GM19025 (cell line): ENCODE results near the gene LRRC66.

Source experiments
- ATAC-seq: cut with Tn5 transposase; IDR thresholded peaks from one replicate; pipeline ENCODE4 v1.9.1; 2021; ENCODE audit warnings: mild to moderate bottlenecking, low read depth, moderate library complexity; ENCODE audit not compliant: unreplicated experiment

Gene LRRC66, protein sequence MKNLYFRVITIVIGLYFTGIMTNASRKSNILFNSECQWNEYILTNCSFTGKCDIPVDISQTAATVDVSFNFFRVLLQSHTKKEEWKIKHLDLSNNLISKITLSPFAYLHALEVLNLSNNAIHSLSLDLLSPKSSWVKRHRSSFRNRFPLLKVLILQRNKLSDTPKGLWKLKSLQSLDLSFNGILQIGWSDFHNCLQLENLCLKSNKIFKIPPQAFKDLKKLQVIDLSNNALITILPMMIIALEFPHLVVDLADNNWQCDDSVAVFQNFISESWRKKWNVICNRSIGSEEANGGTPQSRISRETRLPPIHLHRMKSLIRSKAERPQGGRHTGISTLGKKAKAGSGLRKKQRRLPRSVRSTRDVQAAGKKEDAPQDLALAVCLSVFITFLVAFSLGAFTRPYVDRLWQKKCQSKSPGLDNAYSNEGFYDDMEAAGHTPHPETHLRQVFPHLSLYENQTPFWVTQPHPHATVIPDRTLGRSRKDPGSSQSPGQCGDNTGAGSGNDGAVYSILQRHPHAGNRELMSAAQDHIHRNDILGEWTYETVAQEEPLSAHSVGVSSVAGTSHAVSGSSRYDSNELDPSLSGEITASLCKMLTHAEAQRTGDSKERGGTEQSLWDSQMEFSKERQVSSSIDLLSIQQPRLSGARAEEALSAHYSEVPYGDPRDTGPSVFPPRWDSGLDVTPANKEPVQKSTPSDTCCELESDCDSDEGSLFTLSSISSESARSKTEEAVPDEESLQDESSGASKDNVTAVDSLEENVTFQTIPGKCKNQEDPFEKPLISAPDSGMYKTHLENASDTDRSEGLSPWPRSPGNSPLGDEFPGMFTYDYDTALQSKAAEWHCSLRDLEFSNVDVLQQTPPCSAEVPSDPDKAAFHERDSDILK

DNA sequence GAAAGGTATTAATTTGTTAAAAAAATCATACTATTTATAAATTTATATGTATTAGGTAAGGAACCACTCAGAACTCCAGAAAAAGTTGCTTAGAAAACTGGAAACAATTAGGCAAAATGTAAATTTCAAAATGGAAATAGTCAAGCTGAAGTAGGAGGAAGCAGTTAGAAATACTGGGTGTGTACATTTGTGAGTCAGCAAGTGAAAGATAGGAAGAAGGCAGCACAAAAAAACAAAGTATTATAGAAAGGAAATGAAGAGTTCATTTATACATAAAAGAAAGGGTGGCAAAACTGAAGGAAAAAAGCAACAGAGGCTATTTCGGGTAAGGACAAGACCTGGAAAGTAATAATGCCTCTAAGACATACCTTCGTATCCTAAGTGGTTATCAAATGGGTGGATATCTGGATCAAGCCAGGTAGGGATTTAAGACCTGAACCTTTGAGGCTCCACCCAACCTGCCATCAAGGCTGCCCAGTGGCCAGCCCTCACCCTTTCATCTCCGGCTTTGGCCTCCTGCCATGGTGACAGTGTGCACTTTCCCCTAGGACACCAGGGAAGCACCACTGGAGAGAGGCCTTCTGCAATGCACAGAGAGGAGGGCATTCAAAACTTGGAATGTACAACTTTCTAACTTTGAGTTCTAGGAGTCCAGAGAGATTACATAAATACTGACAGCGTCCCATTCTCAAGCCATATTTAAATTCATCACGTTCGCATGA, at the start of gene LRRC66:
Gene LRRC66 (minus strand): TSS at position 428 of the 722 bp plus-strand sequence. CDS start 2,750 bp downstream, outside the sequence.
- ATAC-seq: no peak

DNA sequence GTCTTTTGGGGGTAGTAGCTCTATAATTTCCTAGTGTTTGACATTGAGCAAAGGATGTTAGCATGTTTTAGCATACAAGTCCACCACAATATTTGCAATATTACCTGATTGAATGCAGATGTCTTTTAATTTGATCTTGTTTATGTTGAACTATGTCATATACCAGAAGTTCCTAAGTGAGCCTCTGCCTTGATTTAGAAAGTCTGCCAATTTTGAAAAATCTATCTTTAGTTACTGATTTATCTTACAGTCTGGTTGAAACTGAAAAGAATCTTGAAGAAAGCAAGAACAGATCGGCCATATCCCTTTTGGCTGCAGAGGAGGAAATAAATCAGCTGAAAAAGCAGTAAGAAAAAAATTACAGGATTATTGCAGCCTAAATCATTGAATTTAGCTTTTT, 49.4 kb upstream of the LRRC66 start:
- ATAC-seq: no peak

DNA sequence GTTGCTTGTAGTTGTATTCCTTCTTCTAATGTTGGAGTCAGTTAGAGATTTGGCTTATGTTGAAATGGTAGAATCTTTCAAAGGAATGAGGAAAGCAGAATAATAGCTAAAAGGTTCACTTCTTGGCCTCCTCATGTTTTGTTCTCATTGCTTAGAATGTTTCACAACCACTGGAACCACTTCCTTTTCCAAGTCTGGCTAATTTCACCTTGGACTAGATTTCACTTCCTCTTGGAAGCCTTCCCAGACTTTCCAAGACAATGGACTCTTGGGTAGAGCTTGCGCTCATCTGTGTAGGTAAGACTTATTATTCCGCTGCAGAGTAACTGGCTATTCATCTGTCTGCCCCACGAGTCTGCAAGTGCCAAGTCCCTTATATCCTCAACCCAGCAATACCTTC, 39.2 kb upstream of the LRRC66 start:
- no peak for ATAC-seq

DNA sequence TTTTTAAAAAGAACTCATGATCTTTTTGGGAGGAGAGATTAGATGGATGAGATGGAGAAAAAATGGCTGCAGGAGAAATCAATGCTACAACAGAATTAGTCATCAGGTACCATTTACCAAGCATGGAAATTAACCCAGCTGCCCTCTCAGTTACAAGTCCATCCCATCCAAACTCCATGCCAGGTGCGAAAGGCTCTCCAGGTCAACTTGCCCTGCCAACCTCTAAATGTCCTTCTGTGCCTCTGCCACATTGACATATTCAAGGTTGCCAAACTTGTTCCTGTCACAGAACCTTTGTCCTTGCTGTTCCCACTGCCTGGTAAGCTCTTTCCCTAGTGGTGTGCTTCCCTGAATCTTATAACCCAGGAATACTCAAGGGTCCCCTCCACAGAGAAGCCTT, 38.1 kb upstream of the LRRC66 start:
- ATAC-seq: no peak

DNA sequence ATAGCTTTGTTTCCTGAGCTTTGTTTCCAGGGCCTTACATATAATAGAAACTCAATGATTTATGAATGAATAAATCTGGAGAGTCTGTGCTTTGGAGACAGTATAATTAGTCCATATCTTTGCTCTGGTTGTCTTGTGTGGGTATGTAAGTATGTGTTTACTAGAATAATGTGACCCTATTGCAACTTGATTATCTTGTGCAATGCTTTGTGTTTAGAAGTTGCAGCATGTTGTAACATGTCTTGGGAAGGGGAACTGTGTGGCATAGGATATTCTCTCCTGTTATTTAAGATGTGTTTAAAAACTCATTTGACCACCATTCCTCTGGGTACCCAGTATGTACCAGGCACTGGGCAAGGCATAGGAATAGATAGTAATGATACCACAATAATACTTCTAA, 37.0 kb upstream of the LRRC66 start:
- no peak for ATAC-seq

DNA sequence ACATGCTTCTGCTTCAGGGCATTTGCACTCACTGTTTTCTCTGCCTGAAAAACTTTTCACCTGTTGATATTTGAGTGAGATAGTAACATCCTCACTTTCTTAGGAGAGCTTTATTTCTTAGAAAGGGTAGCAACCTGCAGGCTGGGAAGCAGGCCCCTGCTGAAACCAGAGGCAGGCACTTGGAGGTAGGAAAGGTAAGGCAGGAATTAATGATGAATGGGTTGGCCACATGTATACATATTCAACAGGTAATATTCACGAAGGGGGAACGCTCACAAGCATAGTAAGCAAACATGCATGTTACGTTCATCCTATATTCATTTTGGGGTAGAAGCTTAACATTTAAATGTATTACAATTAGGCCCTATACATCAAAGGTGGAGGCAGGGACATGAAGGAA, 34.1 kb upstream of the LRRC66 start:
- ATAC-seq: no peak

DNA sequence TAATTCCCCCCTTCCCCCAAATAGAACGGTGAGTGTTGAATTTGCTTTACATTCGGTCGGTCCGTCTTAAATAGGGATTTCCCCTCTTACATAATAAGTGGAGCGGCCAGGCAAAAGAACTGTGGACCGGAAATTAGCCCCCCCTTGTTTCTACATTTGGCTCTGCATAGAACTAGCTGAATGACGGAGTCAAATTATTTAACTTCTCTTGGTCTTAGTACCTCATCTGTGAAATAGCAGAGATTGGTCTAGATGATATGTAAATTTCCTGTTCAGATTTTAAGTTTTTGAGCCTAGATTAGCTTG, 32.3 kb upstream of the LRRC66 start:
- peak; percentile 42 for ATAC-seq

DNA sequence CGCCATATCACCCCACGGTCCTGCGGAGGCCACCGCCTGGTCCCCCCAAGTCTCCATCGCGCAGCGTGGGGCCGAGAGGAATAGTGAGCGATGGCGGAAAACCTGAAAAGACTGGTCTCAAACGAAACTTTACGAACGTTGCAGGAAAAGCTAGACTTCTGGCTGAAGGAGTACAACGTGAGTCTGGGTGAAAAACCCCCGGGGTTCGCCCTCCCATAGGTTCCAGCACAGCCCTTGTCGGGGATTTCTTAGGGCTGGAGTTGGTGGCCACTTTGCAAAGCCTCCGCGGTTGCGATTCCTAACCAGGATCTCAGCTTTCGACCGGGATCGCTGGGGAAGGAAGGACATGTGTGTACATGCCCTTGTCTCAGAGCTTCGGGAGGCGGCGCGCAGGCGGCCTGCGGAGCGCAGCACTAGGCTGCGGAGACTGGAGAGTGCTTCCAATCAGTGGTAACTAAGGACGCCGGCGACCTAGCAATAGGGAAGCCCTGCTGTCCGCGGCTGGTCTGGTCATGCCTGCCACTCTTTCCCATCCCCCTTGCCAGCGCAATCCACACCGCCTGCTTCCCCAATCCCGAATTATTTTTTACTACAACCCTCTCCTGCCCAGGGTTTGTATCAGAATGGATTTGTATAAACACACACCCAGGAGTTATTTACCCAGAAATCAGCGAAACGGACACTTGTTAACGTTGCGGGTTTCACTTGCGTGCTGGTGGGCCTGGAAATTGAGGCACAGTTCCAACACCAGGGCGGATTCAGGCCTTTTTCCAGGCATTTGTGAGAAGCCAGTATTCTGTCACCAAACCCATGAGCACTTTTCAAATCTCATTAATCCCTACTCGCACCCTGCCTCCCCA, 31.7 kb upstream of the LRRC66 start:
- ATAC-seq: peak; percentile 40

DNA sequence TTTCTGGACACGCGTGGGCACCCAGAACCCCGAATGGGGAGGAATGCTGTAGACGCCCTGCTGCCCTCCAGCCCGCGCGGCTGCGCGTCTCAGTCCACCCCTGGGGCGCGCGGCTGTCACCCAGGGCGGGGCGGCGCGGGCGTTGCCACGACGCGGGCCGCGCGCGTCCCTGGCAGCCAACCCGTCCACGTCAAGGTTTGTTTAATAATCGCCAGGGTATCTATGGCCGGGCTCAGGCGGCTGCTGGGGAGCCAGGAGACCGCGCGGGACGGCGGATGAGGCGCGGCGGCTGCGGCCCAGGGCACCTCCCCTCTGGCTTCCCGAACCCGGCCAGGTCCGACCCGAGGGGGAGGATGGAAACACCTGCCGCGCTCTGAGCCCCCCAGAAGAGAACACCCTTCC, 31.1 kb upstream of the LRRC66 start, which contains the start of gene SPATA18:
Gene SPATA18 (plus strand): TSS at position 92 of the 402 bp plus-strand sequence. CDS start 401 bp downstream, outside the sequence.
- peak; percentile 38 for ATAC-seq

DNA sequence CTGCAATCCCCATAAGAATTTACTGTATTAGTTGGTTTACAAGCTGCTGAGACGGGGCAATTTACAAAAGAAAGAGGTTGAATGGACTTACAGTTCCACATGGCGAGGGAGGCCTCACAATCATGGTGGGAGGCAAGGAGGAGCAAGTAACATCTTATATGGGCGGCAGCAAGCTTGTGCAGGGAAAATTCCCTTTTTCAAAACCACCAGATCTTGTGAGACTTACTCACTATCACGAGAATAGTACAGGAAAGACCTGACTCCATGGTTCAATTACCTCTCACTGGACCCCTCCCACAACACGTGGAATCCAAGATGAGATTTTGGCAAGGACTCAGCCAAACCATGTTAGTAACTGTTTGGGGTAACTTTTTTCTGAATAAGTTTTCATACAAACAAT, 29.1 kb upstream of the LRRC66 start:
- ATAC-seq: no peak

DNA sequence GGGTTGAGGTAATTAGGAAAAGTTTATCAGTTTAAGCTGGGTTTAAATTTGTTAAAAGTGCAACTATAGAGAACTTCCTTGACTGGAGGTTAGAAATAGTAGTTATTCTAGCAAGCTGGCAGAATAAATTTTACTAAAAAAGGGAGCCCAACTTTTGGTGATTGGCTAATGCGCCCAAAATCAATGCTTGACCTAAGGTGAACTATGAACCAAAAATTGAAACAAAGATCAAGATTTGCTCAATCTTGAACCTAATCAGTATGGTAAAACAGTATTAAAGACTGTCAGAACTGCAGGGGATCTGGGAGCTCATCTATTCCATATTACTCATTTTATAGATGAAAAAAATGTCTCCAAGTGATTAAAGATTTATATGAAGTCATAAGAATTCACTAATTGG, 24.9 kb upstream of the LRRC66 start:
- ATAC-seq: no peak

DNA sequence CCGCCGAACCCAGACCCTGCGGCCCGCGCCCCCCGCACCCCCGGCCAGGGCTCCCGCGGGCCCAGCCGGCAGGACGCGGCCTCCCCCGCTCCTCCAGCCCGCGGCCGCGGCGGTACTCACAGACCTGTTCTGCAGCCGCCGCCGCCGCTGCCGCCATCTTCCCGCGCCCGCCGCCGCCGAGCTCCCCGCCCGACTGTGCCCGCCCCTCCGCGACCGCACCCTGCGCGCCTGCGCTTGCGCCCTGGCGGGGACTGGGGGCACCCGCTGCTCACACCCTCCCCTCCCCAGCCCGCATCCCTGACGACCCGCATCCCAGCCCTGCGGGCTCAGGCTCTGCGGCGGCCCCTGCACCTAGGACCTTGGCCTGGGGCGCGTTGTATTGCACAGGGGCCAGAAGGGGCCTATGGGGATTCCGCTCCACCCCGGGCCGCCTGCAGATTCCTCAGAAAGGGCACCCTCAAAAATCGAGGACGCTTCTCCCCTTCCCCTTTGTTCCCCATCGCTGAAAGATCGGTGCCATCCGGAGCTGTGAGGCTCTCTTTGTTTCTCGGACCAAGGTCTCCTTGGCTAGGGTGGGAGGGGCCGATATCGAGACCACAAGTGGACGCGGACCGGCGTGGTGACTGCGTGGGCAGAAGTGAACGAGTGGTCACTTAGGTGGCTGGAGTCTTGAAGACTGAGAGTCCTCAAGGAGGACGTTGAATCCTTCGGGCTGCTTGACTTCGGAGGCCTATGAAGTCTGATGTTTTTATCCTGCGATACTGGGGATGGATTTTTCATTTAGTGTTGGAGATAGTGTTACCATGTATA, 18.1 kb upstream of the LRRC66 start, which contains the start of gene SGCB:
Gene SGCB (minus strand): TSS at position 197 of the 810 bp plus-strand sequence. CDS start 40 bp downstream, at position 157.
- peak; percentile 90 for ATAC-seq

DNA sequence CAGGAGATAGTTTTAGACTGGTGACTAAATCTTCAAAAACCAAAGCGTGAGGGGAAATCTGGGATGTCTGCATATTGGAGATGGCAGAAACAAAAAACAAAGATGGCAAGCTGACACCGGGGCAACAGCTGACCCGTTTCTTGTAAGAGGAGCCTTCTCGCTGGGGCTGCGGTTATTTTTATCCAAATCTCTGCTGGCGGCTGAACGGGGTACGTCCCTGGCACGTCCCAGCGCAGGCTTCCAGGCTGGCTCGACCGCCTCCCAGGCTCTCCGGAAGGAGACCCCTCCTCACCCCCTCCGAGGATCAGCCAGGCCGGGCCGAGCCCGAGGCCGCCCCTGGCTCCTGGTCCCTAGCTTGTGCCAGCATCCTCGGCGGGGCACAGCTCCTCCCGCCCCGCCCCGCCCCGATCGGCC, 17.5 kb upstream of the LRRC66 start:
- ATAC-seq: peak; percentile 68

DNA sequence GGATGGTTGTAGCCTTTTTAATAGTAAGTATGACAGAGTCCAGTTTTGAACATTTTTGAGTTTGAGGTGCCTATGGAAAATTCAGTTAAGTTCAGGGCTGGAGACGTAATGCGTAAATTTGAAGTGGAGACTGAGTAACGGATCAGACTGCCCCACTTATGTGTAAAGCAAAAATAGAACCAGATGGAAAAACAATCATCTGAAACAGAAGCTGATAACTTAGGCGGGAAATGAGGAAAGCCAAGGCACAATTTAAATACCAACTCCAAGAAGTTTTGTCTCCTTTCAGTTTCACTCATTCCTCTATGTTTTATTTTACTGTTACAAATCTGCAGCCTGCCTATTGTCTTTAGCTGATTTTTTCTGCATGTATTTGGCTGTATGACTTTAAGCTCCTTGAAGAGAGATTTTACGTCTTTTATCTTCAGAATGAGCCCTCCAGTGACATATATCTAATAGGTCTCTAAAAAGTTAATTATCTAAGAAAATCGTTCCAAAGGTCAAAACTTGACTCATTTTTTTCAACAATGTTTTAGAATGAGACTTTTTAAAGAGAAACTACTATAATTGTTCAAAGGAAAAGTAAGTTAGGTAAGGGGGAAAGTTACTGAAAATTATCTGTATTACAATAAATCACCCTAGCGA, 16.8 kb upstream of the LRRC66 start:
- no peak for ATAC-seq

DNA sequence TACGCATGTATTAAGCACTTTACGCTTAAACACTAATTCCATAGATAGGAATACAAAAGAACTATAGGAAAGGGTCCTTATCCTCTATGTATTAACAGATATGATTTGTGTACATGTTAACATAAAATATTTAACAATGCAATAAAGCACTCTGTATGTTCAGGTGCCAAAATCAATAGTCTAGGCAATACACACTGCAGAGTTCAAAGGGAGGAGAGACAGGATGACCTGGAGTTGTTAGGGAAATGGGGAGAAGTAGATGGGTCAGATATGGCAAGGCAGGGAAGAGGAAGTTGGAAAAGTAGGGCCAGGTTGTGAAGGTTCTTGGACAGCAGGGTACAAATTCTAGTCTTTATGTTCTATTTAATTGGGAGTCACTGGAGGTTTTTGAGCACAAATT, 15.0 kb upstream of the LRRC66 start:
- no peak for ATAC-seq

DNA sequence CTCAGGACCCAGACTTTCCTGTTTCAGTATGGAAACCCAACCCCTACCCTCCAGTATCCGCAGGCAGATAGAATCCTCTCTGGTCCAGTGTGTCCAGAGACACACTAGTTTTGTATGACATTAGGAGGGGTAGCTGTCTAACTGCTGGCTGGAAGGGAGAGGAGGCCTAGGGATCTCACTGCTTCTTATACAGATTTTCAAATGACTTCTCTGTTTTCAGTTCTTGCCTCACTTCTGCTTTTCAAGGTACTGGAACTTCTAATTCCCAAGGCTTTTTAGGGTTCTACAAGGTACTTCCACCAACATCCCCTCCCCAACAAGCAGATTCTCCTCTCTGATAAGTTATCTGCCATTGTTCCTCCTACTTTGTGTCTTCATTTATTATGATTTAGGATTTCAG, 11.8 kb upstream of the LRRC66 start:
- ATAC-seq: no peak

DNA sequence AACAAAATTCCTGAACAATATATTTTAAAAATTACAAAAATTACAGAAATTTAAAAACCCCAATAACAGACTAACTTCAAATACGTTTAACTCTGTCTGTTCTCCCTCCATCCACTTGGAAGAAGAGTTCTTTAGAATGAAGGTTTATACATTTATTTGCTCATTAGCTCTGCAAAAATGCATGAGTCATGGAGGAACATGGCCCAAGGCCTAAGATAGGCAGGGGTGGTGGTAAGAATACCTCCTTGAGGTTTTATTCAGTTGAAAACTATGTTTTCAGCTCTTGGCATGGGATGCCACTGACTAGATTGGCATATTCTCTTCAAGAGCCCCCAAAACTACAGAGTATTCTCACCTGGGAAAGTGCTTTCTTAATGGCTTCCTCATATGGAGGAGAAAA, 8.8 kb upstream of the LRRC66 start:
- no peak for ATAC-seq

DNA sequence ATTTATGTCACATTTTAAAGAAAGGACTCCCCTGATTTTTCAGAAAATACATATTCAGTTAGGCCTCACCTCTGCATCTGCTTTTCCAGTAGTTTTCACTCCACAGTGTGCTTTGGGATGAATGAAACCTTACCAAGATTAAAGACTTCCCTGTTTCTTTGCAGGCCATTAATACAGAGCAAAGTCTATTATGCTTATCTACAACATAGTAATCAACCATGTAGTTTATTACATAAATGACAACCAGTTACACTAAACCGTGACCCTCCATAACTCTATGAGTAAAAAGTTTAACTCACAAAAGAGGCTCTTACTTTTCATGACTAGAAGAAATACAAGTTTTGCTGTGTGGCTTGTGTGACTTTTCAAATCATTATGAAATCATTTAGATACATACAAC, 2.3 kb downstream of the LRRC66 start:
- no peak for ATAC-seq

DNA sequence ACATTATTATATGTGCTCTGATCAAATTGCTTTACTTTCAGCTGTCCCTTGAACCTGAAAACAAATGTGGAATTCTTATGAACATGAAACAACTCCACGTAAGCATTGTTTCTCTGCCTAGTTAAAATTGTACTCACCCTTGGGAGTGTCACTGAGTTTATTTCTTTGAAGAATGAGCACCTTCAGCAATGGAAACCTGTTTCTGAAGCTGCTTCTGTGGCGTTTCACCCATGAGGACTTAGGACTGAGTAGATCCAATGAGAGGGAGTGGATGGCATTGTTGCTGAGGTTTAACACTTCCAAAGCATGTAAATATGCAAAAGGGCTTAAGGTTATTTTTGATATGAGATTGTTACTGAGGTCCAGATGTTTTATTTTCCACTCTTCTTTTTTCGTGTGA, 3.2 kb downstream of the LRRC66 start:
- no peak for ATAC-seq
